A549 (cell line): ENCODE results near the gene MPC1L.

ENCODE experiments used
- CEBPB ChIP-seq, 2 experiments: fragments of >200 bp in 1 of 2; sonication (Bioruptor Twin) in 1 of 2; formaldehyde crosslinking in 1 of 2; IDR thresholded peaks; 2 replicates each; pipeline ENCODE4 v1.6.1; 2012 to 2016
- CHD2 ChIP-seq: fragments of 150-350 bp; IDR thresholded peaks from 2 replicates; pipeline ENCODE4 v1.6.1; 2014; ENCODE audit warnings: low read length; ENCODE audit not compliant: partially characterized antibody
- CTCF ChIP-seq: fragments of >200 bp; sonication (Bioruptor Twin); formaldehyde crosslinking; IDR thresholded peaks from 3 replicates; pipeline ENCODE4 v1.5.1; 2016
- EP300 ChIP-seq, 2 experiments: fragments of >200 bp; sonication (Bioruptor Twin); formaldehyde crosslinking; IDR thresholded peaks; 2 replicates in 1 of 2; 3 replicates in 1 of 2; pipeline ENCODE4 v1.6.1; 2016 to 2017
- JUN ChIP-seq, 2 experiments: fragments of >200 bp; sonication (Bioruptor Twin); formaldehyde crosslinking; IDR thresholded peaks; 2 replicates in 1 of 2; 3 replicates in 1 of 2; pipeline ENCODE4 v1.6.1; 2016 to 2017
- PBX3 ChIP-seq: IDR thresholded peaks from 2 replicates; pipeline ENCODE4 v1.6.1; 2012
- PHF8 ChIP-seq: fragments of 200-600 bp; sonication (generic); IDR thresholded peaks from 2 replicates; pipeline ENCODE4 v1.6.1; 2016; ENCODE audit warnings: low read depth, mild to moderate bottlenecking, antibody characterized with exemption, moderate library complexity, borderline replicate concordance
- POLR2A ChIP-seq: IDR thresholded peaks from 2 replicates; pipeline ENCODE4 v1.6.1; 2012; ENCODE audit warnings: mild to moderate bottlenecking, low read length
- RCOR1 ChIP-seq: fragments of 150-350 bp; IDR thresholded peaks from 2 replicates; pipeline ENCODE4 v1.6.1; 2014; ENCODE audit warnings: antibody characterized with exemption, low read length, low read depth

GRCh38 chrX:40660381-40660780 lies 37.2 kb downstream of the MPC1L start:
- TF ChIP-seq PBX3 (no peak), CTCF (no peak), RCOR1 (no peak), PHF8 (no peak), CHD2 (no peak), CEBPB (IDR thresholded peaks at IDR 0.05) (no peak), EP300 (IDR thresholded peaks at IDR 0.05) (no peak), JUN (IDR thresholded peaks at IDR 0.05) (no peak), POLR2A (no peak)
